VCaP (cell line): Measurements from ENCODE around the gene BCAS3.
A peak's percentile ranks its signal among the peaks of the same experiment; 100 is the strongest.

Experiments used
- H3K27ac ChIP-seq: fragments of 450-650 bp; 2 replicates; pipeline ENCODE4 v1.5.1; 2017
- TF ChIP-seq, protein P1 (sequence below): fragments of 450-650 bp; conservative IDR thresholded peaks from 2 replicates; pipeline ENCODE4 v1.5.1; 2017; ENCODE audit warnings: mild to moderate bottlenecking, moderate library complexity

The BCAS3 gene

DNA sequence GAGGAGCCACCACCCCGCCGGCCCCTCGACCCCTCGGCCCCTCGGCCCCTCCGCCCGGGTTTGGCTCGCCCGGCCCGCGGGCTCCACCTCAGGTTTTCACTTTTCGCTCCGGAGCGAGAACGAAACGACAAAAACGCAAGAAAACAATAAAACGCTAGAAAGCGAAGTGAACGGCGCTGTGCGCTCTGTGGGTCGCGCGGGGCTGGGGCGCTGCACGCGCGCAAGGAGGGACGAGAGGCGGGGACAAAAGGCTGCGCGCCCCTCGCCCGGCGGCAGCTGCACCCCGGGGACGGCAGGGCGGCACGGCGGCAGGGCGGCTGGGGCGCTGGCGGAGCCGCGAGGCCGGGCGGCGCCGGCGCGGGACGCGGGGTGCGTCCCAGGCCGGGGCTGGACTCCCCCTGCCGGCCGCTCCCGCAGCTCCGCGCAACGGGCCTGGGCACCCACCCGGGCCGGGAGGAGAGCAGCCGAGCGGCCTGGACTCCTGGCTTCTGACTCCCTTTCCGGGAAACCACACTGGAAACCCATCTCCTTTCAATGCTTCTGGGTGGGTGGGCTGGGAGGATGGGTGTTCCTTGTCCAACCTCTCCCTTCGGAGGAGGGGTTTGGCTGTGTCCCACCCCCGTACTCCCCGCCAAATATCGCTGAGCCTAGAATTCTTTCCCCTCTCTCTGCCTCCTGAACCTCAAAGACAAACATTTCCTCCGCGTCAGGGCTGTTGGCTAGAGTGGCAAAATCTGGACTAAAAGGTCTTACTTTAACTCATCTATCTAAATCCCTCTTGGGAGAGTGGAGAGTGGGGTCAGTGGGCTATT lies 731.9 kb downstream of the BCAS3 start:
- TF ChIP-seq, protein P1, sequence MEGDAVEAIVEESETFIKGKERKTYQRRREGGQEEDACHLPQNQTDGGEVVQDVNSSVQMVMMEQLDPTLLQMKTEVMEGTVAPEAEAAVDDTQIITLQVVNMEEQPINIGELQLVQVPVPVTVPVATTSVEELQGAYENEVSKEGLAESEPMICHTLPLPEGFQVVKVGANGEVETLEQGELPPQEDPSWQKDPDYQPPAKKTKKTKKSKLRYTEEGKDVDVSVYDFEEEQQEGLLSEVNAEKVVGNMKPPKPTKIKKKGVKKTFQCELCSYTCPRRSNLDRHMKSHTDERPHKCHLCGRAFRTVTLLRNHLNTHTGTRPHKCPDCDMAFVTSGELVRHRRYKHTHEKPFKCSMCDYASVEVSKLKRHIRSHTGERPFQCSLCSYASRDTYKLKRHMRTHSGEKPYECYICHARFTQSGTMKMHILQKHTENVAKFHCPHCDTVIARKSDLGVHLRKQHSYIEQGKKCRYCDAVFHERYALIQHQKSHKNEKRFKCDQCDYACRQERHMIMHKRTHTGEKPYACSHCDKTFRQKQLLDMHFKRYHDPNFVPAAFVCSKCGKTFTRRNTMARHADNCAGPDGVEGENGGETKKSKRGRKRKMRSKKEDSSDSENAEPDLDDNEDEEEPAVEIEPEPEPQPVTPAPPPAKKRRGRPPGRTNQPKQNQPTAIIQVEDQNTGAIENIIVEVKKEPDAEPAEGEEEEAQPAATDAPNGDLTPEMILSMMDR, result peak; percentile 87
- H3K27ac ChIP-seq, result peak overlapping the region; percentile 72

DNA sequence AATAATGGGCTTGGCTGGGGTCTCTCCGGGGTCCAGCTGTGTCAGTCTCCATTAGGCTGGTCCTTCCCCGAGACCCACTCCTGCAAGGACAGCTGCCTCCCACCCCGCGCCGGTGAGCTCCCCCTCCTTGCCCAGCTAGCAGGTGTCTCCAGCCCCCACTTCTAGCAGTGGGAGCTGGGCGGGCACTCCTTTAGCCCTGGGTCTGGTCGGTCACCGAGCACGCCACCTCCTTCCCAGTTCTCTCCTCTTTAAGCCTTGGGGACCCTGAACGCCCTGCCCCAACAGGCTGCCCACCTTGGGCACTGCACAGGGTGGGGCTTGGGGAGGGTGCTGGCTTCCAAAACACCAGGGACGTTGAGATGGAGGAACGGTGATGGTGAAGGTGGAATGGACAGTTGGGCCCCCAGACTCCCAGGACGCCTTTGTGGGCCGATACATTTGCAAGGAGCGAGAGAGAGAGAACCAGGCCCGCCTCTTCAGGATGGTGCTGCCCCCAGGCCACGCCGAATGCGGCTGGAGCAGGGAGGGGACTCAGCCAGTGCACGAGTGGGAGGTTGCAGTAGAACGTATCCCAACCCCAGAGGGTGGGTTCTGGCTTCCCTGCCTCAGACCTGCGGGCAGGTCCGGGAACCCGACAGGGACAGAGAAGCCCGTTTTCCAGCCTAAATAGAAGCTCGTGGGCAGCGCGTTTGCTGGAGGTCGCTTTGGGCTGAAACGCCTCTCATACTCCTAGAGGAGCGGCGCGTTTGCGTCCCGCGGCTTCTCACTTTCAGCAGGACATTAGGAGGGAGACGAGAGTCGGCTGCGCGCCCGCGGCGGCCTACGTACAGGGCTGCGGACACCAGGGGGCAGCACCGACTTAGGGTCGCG lies 732.7 kb downstream of the BCAS3 start:
- H3K27ac ChIP-seq, result peak overlapping the region; percentile 92
- TF ChIP-seq, protein P1, result no peak

DNA sequence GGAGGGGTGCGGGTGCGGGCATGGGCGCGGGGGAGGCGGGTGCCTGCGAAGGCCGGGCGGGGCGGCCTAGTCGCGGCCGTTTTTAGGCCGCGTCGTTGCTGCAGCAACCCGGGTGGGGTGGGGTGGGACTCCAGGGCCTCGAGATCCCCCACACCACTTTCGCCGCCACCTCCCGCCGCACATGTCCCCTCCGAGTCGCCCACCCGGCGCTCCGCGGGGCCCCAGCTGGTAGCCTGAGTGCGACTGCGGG lies 733.3 kb downstream of the BCAS3 start:
- H3K27ac ChIP-seq, result peak overlapping the region; percentile 92
- TF ChIP-seq, protein P1, result no peak

DNA sequence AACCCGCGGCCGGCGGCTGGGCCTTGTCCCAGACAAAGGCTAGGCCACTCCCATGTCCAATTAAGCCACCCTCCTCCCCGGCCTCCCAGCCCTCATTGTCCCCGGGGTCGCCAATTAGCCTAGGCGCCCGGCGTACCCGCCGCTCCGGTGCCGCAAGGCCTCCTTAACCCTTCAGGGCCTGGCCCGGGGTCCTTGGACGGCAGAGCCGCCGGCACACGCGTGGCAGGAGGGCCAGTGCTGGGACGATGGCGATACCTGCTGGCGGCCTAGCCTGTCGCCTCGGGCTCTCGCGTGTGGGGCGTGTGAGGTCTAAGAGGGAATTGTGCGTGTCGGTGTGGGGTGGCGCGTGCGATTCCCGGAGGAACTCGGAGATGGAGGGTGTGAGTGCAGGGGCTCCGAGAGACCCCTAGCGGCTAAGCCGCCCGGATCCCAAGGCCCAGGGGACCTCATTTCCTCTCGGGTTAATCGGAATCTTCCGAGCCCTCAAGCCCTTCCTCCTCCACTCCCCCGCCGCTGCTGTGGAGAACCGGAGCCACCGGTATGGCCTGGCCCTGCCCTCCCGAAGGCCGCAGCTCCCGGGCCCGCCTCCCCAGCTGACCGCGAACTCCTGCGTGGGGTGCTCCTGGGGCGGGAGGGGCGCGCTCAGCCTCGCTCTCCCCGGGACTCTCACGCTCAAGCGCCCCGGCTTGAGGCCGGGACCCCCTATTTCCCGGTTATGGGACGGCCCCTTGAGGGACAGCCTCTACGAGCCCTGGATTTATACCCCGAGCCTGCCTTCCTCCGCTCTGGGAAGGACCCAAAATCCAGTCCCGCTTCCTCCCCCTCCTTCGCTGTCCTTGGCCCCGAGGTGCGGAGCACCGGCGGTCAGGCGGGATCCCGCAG lies 733.9 kb downstream of the BCAS3 start:
- TF ChIP-seq, protein P1, result peak; percentile 28
- peak overlapping the region; percentile 92 for H3K27ac ChIP-seq

DNA sequence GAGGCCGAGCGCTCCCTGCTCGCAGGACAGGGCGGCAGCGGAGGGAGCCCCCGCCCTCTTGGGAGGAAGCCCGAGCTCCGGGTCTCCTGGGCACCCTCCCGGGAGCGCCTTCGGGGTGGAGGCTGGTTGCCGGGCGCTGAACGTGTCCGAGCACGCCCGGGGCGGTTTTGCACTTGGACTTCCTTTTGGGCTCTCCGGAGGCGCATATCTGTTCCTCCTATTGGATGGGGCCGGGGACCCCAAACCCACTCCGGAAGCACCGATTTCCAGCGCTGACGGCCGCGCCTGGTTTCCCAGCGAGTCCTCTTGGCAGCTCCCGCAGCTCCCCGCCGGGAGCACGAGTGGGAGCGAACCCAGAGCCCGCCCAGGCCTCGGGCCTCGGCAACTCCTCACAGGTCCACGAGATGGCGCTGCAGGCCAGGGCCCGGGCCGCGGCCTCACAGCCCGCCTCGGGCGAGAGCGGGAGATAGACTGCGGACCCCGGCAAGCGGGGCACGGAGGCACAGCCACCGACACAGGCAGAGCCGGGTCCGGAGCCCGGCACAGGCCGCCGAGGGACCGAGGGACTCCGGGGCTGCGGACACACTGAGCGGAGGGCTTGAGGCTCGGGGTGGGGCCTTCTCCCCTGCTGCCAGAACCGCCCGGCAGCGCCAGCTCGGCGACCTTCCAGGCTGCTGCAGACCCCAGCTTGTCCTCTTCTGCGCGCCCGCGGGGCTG lies 734.6 kb downstream of the BCAS3 start:
- TF ChIP-seq, protein P1, result peak; percentile 98
- H3K27ac ChIP-seq, result peak overlapping the region; percentile 92

DNA sequence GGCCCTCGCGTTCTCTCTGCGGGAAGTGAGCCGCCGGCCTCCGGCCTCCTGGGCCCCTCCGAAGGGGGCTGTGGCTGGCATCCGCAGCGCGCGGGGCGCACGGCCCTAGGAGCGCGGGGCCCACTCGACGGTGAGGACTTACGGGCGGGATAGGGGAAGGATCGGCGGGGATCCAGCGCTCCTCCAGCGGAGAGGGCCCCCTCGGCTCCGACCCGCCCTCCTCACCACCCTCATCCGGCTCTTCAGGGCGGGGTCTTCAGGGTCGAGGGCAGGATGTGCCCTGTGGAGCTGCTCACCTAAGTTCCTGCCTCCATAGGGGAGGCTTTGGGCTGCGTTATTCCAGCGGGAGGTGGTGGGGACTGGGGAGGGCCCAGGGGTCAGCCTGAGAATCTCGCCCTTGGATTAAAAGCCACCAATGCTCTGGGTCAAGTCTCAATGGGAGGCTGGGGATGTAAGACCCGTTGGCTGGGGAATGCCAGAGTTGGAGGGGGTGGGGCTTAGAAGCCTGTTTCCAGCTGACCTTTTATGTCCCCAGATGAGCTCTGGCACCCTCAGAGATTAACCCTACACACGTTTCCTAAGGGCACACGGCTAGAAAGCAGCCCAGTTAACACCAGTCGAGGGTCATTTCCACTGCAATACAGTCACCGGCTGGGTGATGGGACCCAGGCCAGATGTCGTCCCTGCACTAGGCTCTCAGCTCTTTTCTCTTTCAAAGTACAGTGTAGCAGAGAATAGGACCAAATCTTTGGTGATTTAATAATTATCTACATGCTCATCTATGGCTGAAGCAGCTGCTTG lies 735.4 kb downstream of the BCAS3 start:
- TF ChIP-seq, protein P1, result no peak
- peak overlapping the region; percentile 92 for H3K27ac ChIP-seq
